Measurements from ENCODE around the gene MIER1. TPM values are rescaled to one million over a fixed set of nuclear protein-coding genes. Genes with fewer than 3 reads are reported as not detected.
A peak's percentile ranks its signal among the peaks of the same experiment; 100 is the strongest.

MIER1 gene
- total and polyA plus RNA-seq, 2 donors (not counting 1 experiment from before 2014, with no cell fraction given), result 7.7 to 55.0 TPM

DNA sequence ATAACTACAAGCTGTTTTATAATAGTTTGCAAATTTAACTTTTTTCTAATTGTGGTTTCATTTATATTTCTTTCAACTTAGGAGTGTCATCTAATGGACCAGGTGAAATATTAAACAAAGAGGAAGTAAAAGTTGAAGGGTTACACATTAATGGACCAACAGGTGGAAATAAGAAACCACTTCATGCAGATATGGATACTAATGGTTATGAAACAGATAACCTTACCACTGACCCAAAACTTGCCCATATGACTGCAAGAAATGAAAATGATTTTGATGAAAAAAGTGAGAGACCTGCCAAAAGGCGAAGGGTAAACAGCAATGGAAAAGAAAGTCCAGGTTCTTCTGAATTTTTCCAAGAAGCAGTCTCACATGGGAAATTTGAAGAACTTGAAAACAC lies 59.7 kb downstream of the MIER1 start:
- H3K4me1 ChIP-seq (ENCODE audit: control insufficient read depth in 2 of 2, insufficient read depth in 2 of 2, low read length in 2 of 2), result peaks cover 0 to 6% of the 10 kb centered on the region in 2 donors
- H3K4me2 ChIP-seq (replicated peaks; ENCODE audit: low read depth, low read length, poor library complexity, severe bottlenecking), result no peak overlapping the region
- H4K20me1 ChIP-seq (ENCODE audit: control insufficient read depth, insufficient read depth, low read length, poor library complexity, severe bottlenecking), result no peaks in the 10 kb centered on the region
- H3K27me3 Mint-ChIP-seq, result no peaks in the 10 kb centered on the region
- H3K36me3 ChIP-seq (replicated peaks in 1 of 2; ENCODE audit: control extremely low read depth in 1 of 2, control insufficient read depth in 1 of 2, extremely low read depth in 1 of 2, insufficient read depth in 2 of 2, low read length in 1 of 2), result peaks cover 7 to 58% of the 10 kb centered on the region in 2 experiments
- no peak overlapping the region for H3K27ac Mint-ChIP-seq
- WGBS (ENCODE audit: insufficient coverage), result 88% methylated on average over 1 of the region's 1 CpG
- TF ChIP-seq EZH2 (IDR thresholded peaks at IDR 0.05; ENCODE audit: borderline replicate concordance, insufficient read depth, low read depth, low read length, poor library complexity, severe bottlenecking), result no peak
- TF ChIP-seq, protein P1, sequence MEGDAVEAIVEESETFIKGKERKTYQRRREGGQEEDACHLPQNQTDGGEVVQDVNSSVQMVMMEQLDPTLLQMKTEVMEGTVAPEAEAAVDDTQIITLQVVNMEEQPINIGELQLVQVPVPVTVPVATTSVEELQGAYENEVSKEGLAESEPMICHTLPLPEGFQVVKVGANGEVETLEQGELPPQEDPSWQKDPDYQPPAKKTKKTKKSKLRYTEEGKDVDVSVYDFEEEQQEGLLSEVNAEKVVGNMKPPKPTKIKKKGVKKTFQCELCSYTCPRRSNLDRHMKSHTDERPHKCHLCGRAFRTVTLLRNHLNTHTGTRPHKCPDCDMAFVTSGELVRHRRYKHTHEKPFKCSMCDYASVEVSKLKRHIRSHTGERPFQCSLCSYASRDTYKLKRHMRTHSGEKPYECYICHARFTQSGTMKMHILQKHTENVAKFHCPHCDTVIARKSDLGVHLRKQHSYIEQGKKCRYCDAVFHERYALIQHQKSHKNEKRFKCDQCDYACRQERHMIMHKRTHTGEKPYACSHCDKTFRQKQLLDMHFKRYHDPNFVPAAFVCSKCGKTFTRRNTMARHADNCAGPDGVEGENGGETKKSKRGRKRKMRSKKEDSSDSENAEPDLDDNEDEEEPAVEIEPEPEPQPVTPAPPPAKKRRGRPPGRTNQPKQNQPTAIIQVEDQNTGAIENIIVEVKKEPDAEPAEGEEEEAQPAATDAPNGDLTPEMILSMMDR (IDR thresholded peaks at IDR 0.05), result no peak
- H3K27me3 ChIP-seq (replicated peaks in 1 of 4; ENCODE audit: control extremely low read depth in 1 of 4, control insufficient read depth in 3 of 4, insufficient read depth in 4 of 4, low read length in 3 of 4), result no peaks in the 10 kb centered on the region
- no peaks in the 10 kb centered on the region for H3K79me2 ChIP-seq (ENCODE audit: control insufficient read depth, insufficient read depth, low read length)
- ATAC-seq (ENCODE audit: low read depth) (no peak), DNase-seq (no peak)
- H3K9ac ChIP-seq (ENCODE audit: low read length), result no peak overlapping the region
- H3K4me3 ChIP-seq (ENCODE audit: control extremely low read depth in 1 of 5, extremely low read depth in 1 of 5, insufficient read depth in 1 of 5, low read depth in 2 of 5, low read length in 4 of 5), result no peak overlapping the region
- no peak overlapping the region for H3K4me3 Mint-ChIP-seq
- intact Hi-C loops (cut with micrococcal nuclease), result loop anchor here (5.0 kb wide), 3 partner anchors 52 to 448 kb away; partner anchors contain the start of genes SERBP1 and SLC35D1
- no peaks in the 10 kb centered on the region for H3K9me3 ChIP-seq (ENCODE audit: control extremely low read depth in 1 of 3, control insufficient read depth in 2 of 3, insufficient read depth in 1 of 3, low read length in 2 of 3)
- ChIA-PET CTCF (interaction anchor here (7.9 kb wide), 1 partner anchor 165 kb away, joined by 44 read pairs; no protein-coding TSS in a partner anchor), POLR2A (no interaction called here)
- peaks cover 14% of the 10 kb centered on the region for H3K4me1 Mint-ChIP-seq
- no peaks in the 10 kb centered on the region for H3K9me3 Mint-ChIP-seq (ENCODE audit: insufficient read depth)
- H3K27ac ChIP-seq (ENCODE audit: low read length in 2 of 2), result peak overlapping the region in 1 of 2 donors; percentile 60
- no peak overlapping the region for H2AFZ ChIP-seq (ENCODE audit: insufficient read depth, low read depth, low read length, poor library complexity, severe bottlenecking)

DNA sequence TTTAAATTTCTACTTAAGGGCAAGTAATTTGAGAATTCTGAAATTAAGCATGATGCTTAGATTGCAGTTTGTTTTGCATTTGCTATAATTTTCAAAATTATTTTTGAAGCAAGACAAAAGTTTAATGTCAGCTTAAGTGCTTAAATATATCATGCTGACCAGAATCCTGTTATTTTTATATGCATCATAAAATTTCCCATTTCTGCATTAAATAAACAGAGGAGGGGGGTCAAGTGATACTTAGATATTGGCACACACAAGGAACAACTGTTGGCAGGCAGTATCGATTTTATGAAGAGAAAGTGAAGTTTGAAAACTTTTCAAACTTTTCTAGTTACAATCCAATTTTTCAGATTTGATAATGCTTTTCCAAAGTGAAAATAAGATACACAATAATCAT lies 61.0 kb downstream of the MIER1 start:
- no CpG with 5 or more reads among the region's 1 CpG for WGBS (ENCODE audit: insufficient coverage)
- ATAC-seq (ENCODE audit: low read depth) (no peak), DNase-seq (no peak)
- H3K4me3 Mint-ChIP-seq, result no peak overlapping the region
- H3K4me3 ChIP-seq (ENCODE audit: control extremely low read depth in 1 of 5, extremely low read depth in 1 of 5, insufficient read depth in 1 of 5, low read depth in 2 of 5, low read length in 4 of 5), result no peak overlapping the region
- H3K79me2 ChIP-seq (ENCODE audit: control insufficient read depth, insufficient read depth, low read length), result no peaks in the 10 kb centered on the region
- H3K9me3 ChIP-seq (ENCODE audit: control extremely low read depth in 1 of 3, control insufficient read depth in 2 of 3, insufficient read depth in 1 of 3, low read length in 2 of 3), result no peaks in the 10 kb centered on the region
- H3K27ac Mint-ChIP-seq, result no peak overlapping the region
- H4K20me1 ChIP-seq (ENCODE audit: control insufficient read depth, insufficient read depth, low read length, poor library complexity, severe bottlenecking), result no peaks in the 10 kb centered on the region
- no peaks in the 10 kb centered on the region for H3K27me3 Mint-ChIP-seq
- CTCF ChIA-PET, result interaction anchor here (0.7 to 7.9 kb wide), 3 partner anchors 10 to 163 kb away, joined by 4 to 44 read pairs (median 10); no protein-coding TSS in a partner anchor
- intact Hi-C loops (cut with micrococcal nuclease), result no loop called here
- H3K36me3 ChIP-seq (replicated peaks in 1 of 2; ENCODE audit: control extremely low read depth in 1 of 2, control insufficient read depth in 1 of 2, extremely low read depth in 1 of 2, insufficient read depth in 2 of 2, low read length in 1 of 2), result peaks cover 7 to 56% of the 10 kb centered on the region in 2 experiments
- H2AFZ ChIP-seq (ENCODE audit: insufficient read depth, low read depth, low read length, poor library complexity, severe bottlenecking), result no peak overlapping the region
- POLR2A ChIA-PET, result no interaction called here
- H3K9me3 Mint-ChIP-seq (ENCODE audit: insufficient read depth), result no peaks in the 10 kb centered on the region
- no peak overlapping the region for H3K27ac ChIP-seq (ENCODE audit: low read length in 2 of 2)
- H3K4me1 ChIP-seq (ENCODE audit: control insufficient read depth in 2 of 2, insufficient read depth in 2 of 2, low read length in 2 of 2), result peaks cover 0 to 6% of the 10 kb centered on the region in 2 donors
- peaks cover 14% of the 10 kb centered on the region for H3K4me1 Mint-ChIP-seq
- H3K4me2 ChIP-seq (replicated peaks; ENCODE audit: low read depth, low read length, poor library complexity, severe bottlenecking), result no peak overlapping the region
- no peaks in the 10 kb centered on the region for H3K27me3 ChIP-seq (replicated peaks in 1 of 4; ENCODE audit: control extremely low read depth in 1 of 4, control insufficient read depth in 3 of 4, insufficient read depth in 4 of 4, low read length in 3 of 4)
- TF ChIP-seq EZH2 (IDR thresholded peaks at IDR 0.05; ENCODE audit: borderline replicate concordance, insufficient read depth, low read depth, low read length, poor library complexity, severe bottlenecking), result no peak
- TF ChIP-seq, protein P1 (IDR thresholded peaks at IDR 0.05), result no peak
- no peak overlapping the region for H3K9ac ChIP-seq (ENCODE audit: low read length)

Measured in B cell (primary cell).